Stimulated activated CD4-positive, alpha-beta T cell treated with anti-CD3 and anti-CD28 coated beads, Interleukin-2, amount 100 ng/mL, for 48 hours (primary cell): Measurements from ENCODE around the gene ELOVL1.
"Not testable (repeated sequence)": the region's sequence is repeated elsewhere in the genome, so short reads cannot be mapped to it uniquely, and the experiment has no call there.

Source experiments
- DNase-seq, 2 donors: peaks; one replicate each; pipeline ENCODE4 v3.0.0-alpha.2; 2020

Gene ELOVL1

DNA sequence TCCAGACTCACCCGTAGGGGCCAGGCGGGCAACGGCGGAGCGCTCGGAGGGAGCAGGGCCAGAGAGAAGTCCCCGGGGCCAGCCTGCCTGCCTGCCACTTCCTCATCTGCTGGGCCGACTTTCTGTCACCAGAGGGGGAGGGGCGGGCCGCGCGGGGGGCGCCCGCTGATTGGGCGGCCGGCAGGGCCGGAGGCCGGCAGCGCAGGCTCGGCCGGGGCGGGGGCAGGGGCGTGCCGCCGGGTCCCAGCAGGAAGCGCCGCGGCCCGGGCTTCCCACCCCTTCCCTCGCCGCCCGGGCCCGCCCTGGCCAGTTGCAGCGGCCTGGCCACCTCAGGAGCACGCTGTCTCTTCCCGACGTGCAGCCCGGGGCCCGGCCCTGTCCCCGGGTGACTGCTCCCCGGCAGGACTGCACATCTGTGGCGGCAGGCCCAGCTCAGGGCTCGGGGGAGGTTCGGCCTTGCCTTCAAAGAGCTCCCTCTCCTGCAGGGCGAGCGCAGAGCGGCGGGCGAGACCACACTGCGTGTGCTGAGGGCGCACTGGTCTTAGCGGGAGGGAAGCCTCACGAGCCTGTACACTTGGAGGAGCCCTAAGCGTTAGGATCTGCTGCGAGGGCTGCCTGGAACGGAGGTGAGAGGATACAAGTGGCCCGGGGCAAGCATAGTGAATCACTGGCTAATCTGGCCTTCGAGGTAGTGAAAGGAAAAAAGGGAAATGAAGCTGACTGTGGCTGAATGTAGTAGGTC lies at the start of gene ELOVL1:
Gene ELOVL1, minus strand, starts transcription at position 108 of the 742 bp plus-strand sequence. CDS start 2,402 bp downstream, outside the sequence.
- peak; percentile 86 to 89 for DNase-seq

DNA sequence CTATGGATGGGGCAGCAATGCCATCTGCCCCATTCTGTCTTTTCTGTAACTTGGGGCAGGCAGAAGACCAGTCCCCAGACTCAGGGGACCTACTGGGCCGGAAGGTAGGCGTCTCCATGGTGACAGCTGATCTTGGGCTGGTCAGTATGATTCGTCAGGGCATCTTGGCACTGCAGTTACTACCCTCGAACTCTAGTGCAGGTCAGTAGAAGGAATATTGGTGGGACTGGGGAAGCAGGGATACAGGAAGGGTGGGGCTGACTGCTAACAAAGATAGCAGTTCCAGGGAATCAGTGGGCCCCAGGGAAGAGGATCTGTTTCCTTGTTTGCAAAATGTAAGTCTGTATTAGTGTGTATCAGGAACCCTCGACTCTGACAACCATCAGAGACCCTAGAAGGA lies 48.1 kb upstream of the ELOVL1 start:
- no peak for DNase-seq

DNA sequence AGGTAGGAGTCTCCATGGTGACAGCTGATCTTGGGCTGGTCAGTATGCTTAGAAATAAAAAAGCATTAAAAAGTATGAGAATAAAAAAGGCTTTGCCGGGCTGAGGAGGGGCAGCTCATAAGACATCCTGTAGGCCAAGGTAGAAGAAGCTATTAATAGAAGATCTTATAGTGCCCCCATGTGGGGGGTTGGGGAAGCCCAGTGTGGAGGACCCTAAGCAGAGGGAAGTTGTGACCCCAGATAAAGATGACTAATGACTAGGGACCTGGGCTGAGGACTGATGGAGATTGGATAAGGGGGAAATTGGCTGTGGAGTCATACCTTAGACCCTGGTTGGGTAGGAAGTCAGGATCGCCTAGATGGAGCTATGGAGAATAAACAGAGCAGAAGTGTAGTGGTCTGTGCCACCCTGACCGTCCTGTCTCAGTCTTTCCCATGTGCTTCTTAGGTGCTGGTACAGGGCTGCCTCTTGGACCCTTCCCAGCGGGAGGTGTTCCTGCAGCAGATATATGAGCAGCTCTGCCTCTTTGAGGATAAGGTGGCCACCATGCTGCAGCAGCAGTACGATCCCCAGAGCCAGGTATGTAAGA lies 46.9 kb upstream of the ELOVL1 start:
- DNase-seq = peak; percentile 42

DNA sequence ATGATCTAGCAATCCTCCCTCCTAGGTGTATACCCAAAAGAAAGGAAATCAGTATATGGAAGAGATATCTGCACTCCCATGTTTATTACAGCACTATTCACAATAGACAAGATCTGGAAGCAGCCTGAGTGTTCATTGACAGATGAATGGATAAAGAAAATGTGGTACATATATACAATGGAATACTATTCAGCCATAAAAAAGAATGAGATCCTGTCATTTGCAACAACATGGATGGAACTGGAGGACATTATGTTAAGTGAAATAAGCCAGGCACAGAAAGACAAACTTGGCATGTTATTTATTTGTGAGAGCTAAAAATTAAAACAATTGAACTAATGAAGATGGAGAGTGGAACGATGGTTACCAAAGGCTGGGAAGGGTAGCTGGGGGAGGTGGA lies 45.6 kb upstream of the ELOVL1 start:
- DNase-seq = not testable (repeated sequence)

DNA sequence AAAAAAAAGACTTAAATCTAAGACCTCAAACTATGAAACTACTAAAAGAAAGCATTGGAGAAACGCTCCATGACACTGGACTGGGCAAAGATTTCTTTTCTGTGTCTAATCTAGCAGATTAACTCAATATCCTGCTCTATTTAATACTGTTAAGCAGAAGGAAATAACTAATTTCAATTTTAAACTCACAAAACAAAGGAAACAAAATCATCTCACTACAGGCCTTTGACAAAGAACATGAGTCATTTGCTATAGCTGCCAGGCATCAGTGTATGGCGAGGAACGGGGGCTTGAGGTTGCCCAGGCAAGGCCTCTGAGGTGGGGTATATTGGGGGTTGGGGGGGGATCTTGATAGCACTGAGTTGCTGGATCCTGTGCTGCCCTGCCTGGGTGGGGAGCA lies 42.8 kb upstream of the ELOVL1 start:
- no peak for DNase-seq

DNA sequence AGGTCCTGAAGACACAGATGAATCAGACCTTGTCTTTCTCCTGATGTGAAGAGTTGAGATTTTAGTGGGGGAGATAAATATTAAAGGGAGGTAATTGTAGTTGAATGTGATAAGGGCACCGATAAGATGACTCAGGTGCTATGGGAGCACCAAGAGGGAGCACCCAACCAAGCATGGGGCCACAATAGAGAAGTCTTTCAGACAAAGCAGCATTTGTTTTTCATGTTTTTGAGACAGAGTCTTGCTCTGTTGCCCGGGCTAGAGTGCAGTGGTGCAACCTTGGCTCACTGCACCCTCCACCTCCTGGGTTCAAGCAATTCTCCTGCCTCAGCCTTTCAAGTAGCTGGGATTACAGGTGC lies 38.0 kb upstream of the ELOVL1 start:
- DNase-seq = no peak

DNA sequence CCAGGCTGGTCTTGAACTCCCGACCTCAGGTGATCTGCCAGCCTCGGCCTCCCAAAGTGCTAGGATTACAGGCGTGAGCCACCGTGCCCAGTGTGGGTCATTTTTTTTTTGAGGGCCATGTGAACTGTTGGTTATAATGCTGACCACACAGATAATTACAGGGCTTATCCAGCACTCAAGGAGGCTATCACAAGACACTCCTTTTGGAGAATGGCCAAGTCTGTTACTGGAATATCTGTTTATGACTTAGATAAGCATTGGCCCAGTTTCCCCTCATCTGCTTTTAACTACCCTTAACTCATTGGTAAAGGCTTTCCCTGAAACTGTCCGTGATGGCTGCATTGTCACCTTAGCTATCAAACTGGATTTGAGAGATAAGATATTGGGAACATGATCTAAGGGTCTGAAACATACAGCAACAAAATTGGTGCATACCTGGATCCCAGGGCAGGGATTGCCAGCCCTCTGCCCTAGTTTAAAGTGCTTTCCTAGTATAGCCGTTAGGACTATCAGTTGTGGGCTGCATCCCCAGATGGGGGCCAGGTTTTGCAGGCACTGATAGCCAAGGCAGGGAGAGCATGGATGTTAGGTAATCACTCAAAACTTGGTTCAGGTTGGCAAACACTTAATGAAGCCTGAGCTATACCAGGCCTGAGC lies 37.5 kb upstream of the ELOVL1 start:
- DNase-seq = no peak

DNA sequence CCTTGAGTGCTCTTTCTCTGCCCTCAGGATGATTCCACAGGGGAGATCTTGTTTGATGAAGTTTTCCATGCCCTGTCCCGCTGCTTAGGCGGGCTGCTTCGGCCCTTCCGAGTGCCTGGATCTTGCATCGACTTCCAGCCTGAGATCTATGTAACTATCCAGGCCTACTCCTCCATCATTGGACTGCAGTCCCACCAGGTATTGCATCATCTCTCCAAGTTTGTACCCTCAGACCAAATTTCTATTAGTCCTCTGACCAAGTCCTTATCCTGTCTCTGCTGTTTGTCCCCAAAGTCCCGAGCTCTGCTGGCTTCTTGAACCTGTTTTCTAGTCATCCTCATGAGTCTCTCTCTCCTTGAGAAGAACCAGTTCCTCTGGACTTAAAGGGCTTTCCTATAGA lies 36.5 kb upstream of the ELOVL1 start:
- DNase-seq = no peak

DNA sequence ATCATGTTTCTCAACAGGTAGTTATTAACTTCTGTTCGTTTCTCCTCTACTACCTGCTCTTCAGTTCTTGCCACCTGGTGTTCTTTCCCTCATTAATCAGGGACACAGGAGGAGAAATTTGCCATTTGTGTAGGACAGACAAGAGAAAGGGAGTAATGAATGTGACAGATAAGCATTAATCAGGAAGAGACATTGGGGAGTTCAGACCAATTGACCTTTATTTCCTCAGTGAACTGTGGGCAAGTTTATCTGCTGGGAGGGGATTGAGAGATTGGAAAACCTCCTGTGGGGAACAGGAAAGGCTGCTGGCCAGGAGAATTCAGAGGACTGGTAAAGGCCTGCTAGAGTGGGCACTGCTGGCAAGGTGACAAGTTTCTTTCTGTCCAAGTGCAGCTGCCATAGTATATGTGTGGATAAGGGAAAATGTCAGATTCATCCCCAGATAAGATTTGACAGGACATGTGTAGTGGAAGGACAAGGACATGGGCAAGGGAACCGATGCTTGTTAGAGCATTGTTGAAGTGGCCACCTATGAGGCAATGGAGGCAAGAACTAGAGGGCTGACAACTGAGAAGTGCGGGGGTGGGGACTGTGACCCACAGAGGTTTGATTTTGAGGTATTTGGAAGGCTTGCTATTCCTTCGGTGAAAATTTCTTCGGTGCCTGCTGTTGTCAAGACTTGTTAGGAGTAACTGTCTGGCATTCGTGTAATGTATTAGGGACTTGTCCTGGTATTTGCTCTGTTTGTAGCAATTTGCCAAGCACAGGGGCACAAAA lies 34.5 kb upstream of the ELOVL1 start:
- DNase-seq = no peak

DNA sequence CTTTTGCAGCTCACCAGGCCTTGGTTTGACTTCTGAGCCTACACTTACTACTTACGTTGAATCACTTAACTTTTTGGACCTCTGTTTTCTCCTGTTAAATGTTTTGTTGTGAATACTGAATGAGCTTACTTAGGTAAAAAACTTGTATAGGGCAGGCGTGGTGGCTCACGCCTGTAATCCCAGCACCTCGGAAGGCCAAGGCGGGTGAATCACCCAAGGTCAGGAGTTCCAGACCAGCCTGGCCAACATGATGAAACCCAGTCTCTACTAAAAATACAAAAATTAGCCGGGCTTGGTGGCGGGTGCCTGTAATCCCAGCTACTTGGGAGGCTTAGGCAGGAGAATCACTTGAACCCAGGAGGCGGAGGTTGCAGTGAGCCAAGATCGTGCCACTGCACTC lies 32.6 kb upstream of the ELOVL1 start:
- not testable (repeated sequence) for DNase-seq

DNA sequence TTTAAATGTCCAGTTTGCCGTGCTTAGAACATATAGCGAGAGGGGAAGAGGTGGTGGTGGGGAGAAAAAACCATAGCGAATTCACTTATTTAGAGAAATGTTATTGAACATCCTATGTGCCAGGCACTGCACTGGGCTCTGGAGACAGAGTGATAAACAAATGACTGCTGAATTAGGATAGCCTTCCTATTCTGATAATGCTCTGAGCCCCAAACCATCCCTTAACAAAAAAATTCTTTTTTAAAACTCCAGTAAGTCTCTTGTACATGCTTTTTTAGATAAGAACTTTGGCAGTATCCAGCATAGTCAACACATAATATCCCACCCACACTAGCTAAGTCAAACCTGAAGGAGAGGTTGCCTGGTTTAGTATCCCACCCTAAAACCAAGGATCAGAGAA lies 30.4 kb upstream of the ELOVL1 start:
- DNase-seq = no peak

DNA sequence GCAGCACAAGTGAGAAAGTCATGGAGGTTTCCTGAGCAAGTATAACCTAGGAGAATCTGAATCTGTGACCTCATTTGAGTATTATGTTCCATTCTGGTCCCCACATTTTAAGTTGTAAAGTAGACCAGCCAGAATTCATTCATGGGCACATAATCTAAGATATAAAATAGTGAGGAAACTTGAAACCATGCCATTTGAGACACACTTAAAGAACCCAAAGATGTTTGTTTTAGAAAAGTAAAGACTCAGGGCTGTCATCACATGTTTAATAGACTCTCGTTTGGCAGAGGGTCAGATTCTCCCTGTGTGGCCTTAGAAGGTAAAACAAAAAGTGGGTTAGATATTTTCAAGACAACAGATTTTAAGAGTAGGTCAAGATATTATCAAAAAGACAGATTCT lies 28.2 kb upstream of the ELOVL1 start:
- DNase-seq = no peak

DNA sequence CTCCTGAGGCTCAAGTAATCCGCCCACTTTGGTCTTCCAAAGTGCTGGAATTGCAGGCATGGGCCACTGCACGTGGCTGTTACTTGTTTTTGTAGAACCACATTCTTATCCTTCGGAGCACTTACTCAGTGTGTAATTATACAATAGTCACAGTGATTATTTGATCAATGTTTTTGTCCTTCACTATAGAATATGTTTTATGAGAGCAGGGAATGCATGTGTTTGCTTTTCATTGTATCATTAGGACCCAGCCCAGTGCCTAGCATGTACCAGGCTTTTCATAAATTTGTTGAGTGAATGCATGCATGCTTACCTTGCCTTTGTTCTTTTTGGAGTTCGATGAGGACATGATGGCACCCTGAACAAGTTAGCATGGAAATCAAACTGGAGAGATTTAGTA lies 27.7 kb upstream of the ELOVL1 start:
- DNase-seq = no peak

DNA sequence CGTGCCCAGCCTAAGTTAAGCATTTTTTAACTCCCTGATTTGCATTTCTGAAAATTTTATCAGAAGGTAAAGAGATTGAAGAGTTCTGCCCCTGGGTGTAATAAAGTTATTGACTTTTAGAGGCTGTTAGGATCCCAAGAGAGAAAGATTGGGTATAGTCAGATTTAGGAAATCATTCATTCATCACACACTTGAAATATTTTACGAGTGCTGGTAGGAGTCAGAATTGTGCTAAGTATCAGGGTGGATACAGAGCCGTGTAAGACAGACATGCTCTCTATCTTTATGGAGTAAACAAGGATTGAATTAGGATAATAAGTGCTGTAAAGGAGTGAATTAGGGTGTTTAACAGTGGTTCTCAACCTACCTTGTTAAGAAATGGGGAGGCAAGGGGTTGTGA lies 24.9 kb upstream of the ELOVL1 start:
- DNase-seq = no peak

DNA sequence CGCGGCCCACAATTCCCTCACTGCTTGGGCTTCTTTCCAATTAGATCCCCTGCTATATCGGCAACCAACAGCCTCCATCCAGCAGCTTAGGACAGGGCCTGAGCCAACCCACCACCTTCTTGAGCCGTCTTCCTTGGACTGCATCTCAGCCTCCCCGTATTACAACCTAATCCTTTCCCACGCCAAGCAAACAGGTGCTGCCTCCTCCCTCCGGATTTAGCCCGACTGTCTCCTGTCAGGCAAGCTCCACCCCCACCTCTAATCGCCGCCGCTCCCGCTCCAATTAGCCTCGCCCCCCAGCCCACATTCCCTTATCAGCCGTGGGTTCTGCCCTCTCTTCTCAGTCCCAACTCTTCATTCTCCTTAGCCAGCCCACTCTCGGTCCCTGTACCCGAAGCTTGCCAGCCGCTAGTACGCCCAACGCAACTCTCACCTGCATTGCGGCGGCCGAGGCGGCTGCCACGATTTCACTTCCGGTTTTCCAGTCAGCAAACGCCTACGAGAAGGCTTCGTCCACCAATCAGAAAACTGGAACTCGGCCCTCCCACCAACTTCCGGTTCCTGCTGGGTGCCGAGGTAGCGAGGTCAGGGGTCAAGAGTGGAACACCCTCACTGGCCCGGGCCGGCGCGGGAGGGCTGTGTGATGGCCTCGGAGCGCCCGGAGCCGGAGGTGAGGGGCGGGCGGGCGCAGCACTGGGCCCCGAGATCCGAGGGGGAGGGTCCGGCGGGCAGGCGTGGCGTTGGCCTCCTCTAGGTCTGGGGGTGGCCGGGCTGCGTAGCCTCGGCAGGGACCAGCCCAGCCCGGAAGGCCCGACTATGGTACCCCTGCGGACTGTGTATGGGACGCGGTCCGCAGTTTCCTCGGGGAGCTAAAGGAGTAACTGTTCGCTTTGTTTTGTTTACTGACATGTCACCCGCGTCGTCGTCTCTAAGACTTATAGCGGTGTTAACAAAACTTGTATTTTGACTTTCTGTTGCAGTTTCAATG lies 21.8 kb upstream of the ELOVL1 start, which contains the start of the genes MED8 and SZT2:
Gene MED8, minus strand, starts transcription at position 475 of the 988 bp plus-strand sequence. Its CDS starts 36 bp downstream, at position 439.
Gene SZT2, plus strand, starts transcription at position 574 of the 988 bp plus-strand sequence. Its CDS starts 70 bp downstream, at position 644.
- peak; percentile 85 to 94 for DNase-seq

DNA sequence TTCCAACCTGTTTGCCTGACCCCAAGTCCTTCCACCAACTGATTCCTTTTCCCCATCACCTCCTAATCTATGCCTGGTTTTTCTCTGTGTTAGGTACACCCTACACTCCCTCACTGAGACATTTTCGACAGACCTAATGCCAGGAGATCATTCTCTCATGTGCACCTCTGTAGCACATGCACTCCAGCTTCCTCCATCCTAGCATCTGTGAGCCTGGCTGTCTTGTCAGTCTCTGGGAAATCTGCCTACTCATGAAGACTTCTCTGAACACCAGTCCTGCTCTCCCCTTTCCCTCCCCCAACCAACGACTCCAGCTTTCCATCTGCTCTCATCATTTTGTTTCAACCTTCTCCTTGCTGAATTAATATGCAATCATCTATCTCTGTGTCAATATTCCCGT lies 20.8 kb upstream of the ELOVL1 start:
- no peak for DNase-seq

DNA sequence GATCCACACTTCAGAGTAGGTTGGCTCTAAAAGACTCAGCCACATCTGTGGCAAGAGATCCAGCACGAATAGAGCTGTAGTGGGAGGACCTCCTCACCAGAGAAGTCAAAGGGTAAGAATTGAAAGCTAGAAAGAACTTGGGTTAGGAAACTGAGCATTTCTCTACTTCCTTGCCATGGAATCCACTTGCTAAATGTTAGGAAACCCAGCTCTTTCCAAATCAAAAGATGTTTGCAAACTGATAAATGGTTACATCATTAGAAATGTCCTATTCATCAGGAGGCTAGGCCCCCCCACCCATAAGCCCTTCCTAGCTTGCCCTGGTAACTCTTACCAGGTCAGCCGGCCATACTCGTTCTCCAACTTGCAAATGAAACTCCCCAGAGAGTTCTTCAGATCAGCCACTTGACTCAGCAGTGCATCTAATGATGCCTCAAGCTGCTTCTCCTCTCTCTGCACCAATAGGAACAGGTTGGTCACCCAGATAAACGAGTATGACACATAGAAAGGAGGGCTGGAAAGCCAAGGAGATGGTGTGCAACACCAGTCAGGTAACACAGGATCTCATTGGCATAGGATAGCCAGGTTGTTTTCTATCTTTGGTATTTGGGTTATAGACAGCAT lies 20.3 kb upstream of the ELOVL1 start:
- no peak for DNase-seq

DNA sequence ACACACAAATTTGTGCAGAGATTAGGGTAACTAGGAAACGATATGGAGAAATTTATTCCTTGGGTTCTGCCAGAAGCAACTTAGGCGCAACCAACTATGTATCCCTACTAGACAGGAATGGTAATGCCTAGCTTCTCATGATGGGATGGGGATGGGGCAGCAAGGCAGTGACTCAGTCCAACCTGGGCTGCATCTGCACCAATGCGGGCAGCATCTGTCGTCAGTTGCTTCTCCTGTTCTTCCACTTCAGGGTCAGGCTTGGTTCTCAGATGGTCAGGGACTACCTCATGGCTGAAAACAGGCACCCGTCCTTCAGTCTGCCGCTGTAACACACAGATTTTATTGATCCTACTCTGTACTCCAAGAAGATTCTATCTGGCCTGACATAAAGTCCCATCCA lies 18.9 kb upstream of the ELOVL1 start:
- DNase-seq = no peak

DNA sequence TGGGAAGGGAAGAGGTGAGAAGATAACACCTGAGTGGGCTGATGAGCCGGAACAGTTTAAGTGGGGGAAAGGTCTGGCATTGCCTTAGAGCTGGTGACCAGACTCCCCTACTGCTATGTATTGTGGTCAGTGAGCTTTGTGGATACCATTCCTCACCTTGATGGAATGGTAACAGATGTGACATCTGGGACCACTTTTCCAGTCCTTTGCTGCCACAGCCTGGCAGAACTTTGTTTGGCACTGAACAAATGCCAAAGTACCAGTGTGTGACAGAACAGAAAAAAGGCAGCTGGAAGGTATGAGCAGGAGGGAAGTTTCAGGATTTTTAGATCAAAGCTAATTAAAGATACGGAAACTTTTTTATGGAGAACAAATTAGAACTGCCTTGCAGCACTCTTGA lies 15.6 kb upstream of the ELOVL1 start:
- DNase-seq = no peak

DNA sequence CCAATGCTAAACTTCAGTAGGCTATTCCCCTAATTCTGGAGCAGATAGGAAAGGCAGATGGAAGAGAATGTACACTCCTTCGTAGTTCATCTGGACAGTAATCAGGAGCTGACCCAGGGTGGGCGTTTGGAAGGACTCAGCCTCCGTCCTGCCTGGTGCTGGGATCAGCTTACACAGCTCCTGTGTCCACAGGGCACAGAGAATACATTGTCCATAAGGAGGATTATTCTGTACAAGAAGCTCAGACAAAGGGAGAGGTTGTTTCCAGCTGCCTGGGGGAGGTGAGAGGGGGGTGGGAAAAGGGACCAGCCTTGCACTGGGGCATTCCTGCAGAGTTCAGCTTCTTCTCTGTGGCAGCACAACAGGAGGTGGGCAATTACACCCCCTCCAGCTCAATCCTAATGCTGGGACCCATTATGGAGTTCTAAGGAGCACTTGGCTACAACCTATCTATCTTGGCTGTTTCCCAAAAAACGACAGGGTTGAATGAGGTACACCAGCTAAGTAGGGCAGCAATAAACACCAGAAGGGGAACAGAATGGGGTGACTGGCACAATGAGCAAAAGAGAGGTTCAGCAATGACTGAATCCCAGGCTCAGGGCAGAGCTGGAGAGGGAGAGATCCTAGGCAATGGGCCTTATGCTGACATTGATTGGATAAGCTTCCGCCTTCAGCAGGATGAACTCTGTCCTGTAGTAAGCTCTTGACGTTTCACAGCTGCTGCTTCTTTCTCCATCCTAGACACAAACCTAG lies 14.4 kb upstream of the ELOVL1 start:
- DNase-seq = no peak

DNA sequence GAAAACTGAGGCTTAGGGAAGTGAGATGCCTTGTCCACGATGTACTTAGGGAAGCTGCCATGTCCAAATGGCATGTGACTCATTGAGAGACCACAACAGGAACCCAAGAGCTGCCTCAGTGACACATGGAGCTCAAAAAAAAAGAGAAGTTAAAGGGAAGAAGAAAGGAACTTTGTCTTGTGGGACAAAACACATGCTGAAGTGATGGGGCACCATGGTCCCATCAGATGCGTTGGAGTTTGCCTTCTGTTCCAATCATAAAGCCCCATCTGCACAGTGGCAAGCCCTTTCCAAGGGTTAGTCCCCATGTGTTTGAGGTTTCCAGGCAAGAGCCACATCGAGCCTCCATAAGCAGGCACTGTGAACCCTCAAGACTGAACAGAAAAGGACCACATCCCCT lies 13.8 kb upstream of the ELOVL1 start:
- DNase-seq = no peak
